Measurements from ENCODE around the gene CCBE1.

- TF ChIP-seq POLR2A (IDR thresholded peaks at IDR 0.05): no peak
- no peak for TF ChIP-seq CTCF (IDR thresholded peaks at IDR 0.05)
- no peak for TF ChIP-seq POLR2AphosphoS5 (IDR thresholded peaks at IDR 0.05)
- no peak for TF ChIP-seq EP300 (IDR thresholded peaks at IDR 0.05)
Observed at GRCh38 chr18:59620381-59620780, 76.8 kb downstream of the CCBE1 start.
